Adrenal gland (tissue), 12 donors: ENCODE measurements around the gene RCE1. TPM values are rescaled to one million over a fixed set of nuclear protein-coding genes. Genes with fewer than 3 reads are reported as not detected.

Source experiments
- DNase-seq, 7 donors: peaks; one replicate each; pipeline ENCODE4 v3.0.0-alpha.2; 2019 to 2020
- H3K27ac ChIP-seq, 5 donors: fragments of 200-600 bp; sonication (generic) in 4 of 5; 1 replicate in 3 of 5; 2 replicates in 2 of 5; pipeline versions ENCODE4 v1.5.1 to v1.8.0; 2016 to 2020; ENCODE audit warnings: mild to moderate bottlenecking in 1 of 5
- H3K27me3 ChIP-seq: fragments of 200-600 bp; 2 replicates; pipeline ENCODE4 v1.8.0; 2021
- H3K36me3 ChIP-seq, 2 donors: fragments of 200-600 bp; replicated peaks in 1 of 2; 1 replicate in 1 of 2; 2 replicates in 1 of 2; pipeline versions ENCODE4 v1.5.1 to v1.8.0; 2018 to 2022
- H3K4me1 ChIP-seq, 2 donors: fragments of 200-600 bp; replicated peaks in 1 of 2; 1 replicate in 1 of 2; 2 replicates in 1 of 2; pipeline versions ENCODE4 v1.5.1 to v1.8.0; 2018 to 2021
- H3K4me3 ChIP-seq, 4 donors: fragments of 200-600 bp; sonication (generic) in 3 of 4; one replicate each; pipeline ENCODE4 v1.5.1; 2016 to 2018
- H3K9me3 ChIP-seq, 3 donors: fragments of 200-600 bp; sonication (generic) in 1 of 3; replicated peaks in 1 of 3; 1 replicate in 2 of 3; 2 replicates in 1 of 3; pipeline versions ENCODE4 v1.5.1 to v1.8.0; 2016 to 2021
- CTCF ChIP-seq, 6 experiments: fragments of 450-650 bp in 4 of 6; fragments of 200-600 bp in 2 of 6; sonication (generic) in 1 of 6; IDR thresholded peaks; 1 replicate in 5 of 6; 2 replicates in 1 of 6; pipeline versions ENCODE4 v1.5.1 to v1.8.0; 2016 to 2021; ENCODE audit warnings: antibody characterized with exemption in 6 of 6, mild to moderate bottlenecking in 2 of 6, moderate library complexity in 1 of 6
- POLR2A ChIP-seq, 2 donors: fragments of 450-650 bp; IDR thresholded peaks; one replicate each; pipeline ENCODE4 v1.6.1; 2017; ENCODE audit warnings: antibody characterized with exemption in 2 of 2, mild to moderate bottlenecking in 2 of 2, moderate library complexity in 1 of 2
- WGBS, 4 donors: extraction: QIAGEN DNeasy Blood & Tissue Kit in 2 of 4; methylation state at CpG; one replicate each; pipeline versions ENCODE4 v1.1.5 to v1.1.7; 2013 to 2017; 5-methylcytosine and 5-hydroxymethylcytosine counted together
- intact Hi-C, 2 donors: fragments of 100-400 bp; cut with DNase I; formaldehyde crosslinking; loops; one replicate each; pipeline versions ENCODE4 v1.14.1 to v1.15.0; 2022 to 2023
- polyA plus RNA-seq, 3 donors: library from polyadenylated mRNA; stranded (reverse); fragments of 200-250 nt in 2 of 3; fragments of 350-450 nt in 1 of 3; fragmentation: Illumina TruSeq in 1 of 3; extraction: RNeasy Lipid Tissue Mini Kit (QIAGEN cat#74804) in 1 of 3; gene quantifications; one replicate each; pipeline ENCODE4 v1.2.3, GENCODE V29; 2013 to 2014
- total RNA-seq, 9 donors: library from RNA; depleted of rRNA in 4 of 9; stranded (reverse); fragments of >200 nt in 4 of 9; fragments of 120-200 nt in 1 of 9; fragmentation: NEBNext Ultra II Directional in 1 of 9; extraction: Animal tissue kit (Norgen Biotek cat#: 25700) in 1 of 9; gene quantifications; one replicate each; pipeline versions ENCODE4 v1.1.0 to v1.2.4, GENCODE V29; 2013 to 2023
- donor health status: healthy with polysubstance abuse.
- donor health status: Bipolar disorder and iron deficiency.
- donor health status: DM: yes; HTN: yes; CAD: no.
- donor health status: DM: no; HTN: no; CAD: no.
- donor health status: DM: no; HTN: no; CAD: no.
- donor health status: DM: yes; HTN: yes; CAD: no.

Gene RCE1
- total and polyA plus RNA-seq, 12 donors, result 5.2 to 24.8 (median 18.0) TPM

GRCh38 chr11:66884443-66884842, 41.2 kb downstream of the RCE1 start:
- no peak for DNase-seq
- intact Hi-C loops, result no loop called here
- TF ChIP-seq POLR2A (IDR thresholded peaks at IDR 0.05), result no peak
- no peak for TF ChIP-seq CTCF (IDR thresholded peaks at IDR 0.05)
- no peak overlapping the region for H3K27ac ChIP-seq
- WGBS, 4 donors, result 95 to 97% (median 96%) methylated on average over 3 to 4 of the region's 4 CpGs
- peaks cover 16 to 38% of the 10 kb centered on the region in 2 donors for H3K4me1 ChIP-seq
- no peaks in the 10 kb centered on the region for H3K27me3 ChIP-seq
- H3K36me3 ChIP-seq, result no peaks in the 10 kb centered on the region
- H3K9me3 ChIP-seq, result no peaks in the 10 kb centered on the region
- H3K4me3 ChIP-seq, result no peak overlapping the region

GRCh38 chr11:66885469-66885868, 42.2 kb downstream of the RCE1 start:
- intact Hi-C loops, result no loop called here
- WGBS, 4 donors, result 12 to 70% (median 51%) methylated on average over 3 to 4 of the region's 4 CpGs
- Histone ChIP-seq H3K9me3 (no peaks in the 10 kb centered on the region), H3K36me3 (no peaks in the 10 kb centered on the region), H3K4me1 (peaks cover 16 to 36% of the 10 kb centered on the region in 2 donors), H3K27me3 (no peaks in the 10 kb centered on the region), H3K27ac (peak overlapping the region in 2 of 5 donors; percentile 1 to 47), H3K4me3 (no peak overlapping the region)
- TF ChIP-seq CTCF (IDR thresholded peaks at IDR 0.05), result no peak
- TF ChIP-seq POLR2A (IDR thresholded peaks at IDR 0.05), result no peak
- DNase-seq, result peak in 3 of 7 donors; percentile 62 to 65 (median 64)

- no peak for DNase-seq
- Histone ChIP-seq H3K27me3 (no peaks in the 10 kb centered on the region), H3K4me3 (no peak overlapping the region), H3K9me3 (no peaks in the 10 kb centered on the region), H3K36me3 (no peaks in the 10 kb centered on the region), H3K27ac (peak overlapping the region in 2 of 5 donors; percentile 1 to 47), H3K4me1 (peaks cover 16 to 32% of the 10 kb centered on the region in 2 donors)
- intact Hi-C loops, result no loop called here
- WGBS, 4 donors, result 81 to 87% (median 86%) methylated on average over 10 to 11 of the region's 11 CpGs
- TF ChIP-seq CTCF (IDR thresholded peaks at IDR 0.05) (no peak), POLR2A (IDR thresholded peaks at IDR 0.05) (no peak)
Observed at GRCh38 chr11:66885950-66886440, 42.8 kb downstream of the RCE1 start.

GRCh38 chr11:66886671-66887221, 43.5 kb downstream of the RCE1 start:
- DNase-seq, result peak in 4 of 7 donors; percentile 40 to 73 (median 49)
- no peak for TF ChIP-seq CTCF (IDR thresholded peaks at IDR 0.05)
- TF ChIP-seq POLR2A (IDR thresholded peaks at IDR 0.05), result no peak
- Histone ChIP-seq H3K4me3 (no peak overlapping the region), H3K9me3 (no peaks in the 10 kb centered on the region), H3K27me3 (no peaks in the 10 kb centered on the region), H3K27ac (peak overlapping the region in 1 of 5 donors; percentile 44), H3K4me1 (peaks cover 13 to 25% of the 10 kb centered on the region in 2 donors), H3K36me3 (no peaks in the 10 kb centered on the region)
- intact Hi-C loops, result no loop called here
- 85 to 93% (median 90%) methylated on average over 10 to 15 of the region's 15 CpGs for WGBS, 4 donors
